Astrocyte of the spinal cord (primary cell): Measurements from ENCODE around the gene OPHN1.
"Not testable (repeated sequence)": the region's sequence is repeated elsewhere in the genome, so short reads cannot be mapped to it uniquely, and the experiment has no call there.

Experiments
- DNase-seq: peaks from one replicate; pipeline ENCODE4 v3.0.0; 2011; ENCODE audit warnings: low read depth, low spot score
- H3K4me3 ChIP-seq: 2 replicates; pipeline ENCODE4 v1.5.1; 2011; ENCODE audit warnings: low read depth, mild to moderate bottlenecking, low read length, moderate library complexity
- CTCF ChIP-seq: IDR thresholded peaks from 2 replicates; pipeline ENCODE4 v1.5.1; 2012; ENCODE audit warnings: low read depth, mild to moderate bottlenecking, low read length, inconsistent platforms
- in situ Hi-C: cut with HindIII; loops from 2 replicates; pipeline ENCODE4 v1.10.0; 2017; ENCODE audit warnings: low sequenced_read_pairs

OPHN1 gene

GRCh38 chrX:68355629-68355920 is 77.7 kb downstream of the OPHN1 start:
- DNase-seq = no peak
- in situ Hi-C loops = no loop called here
- no peak overlapping the region for H3K4me3 ChIP-seq
- no peak for TF ChIP-seq CTCF

- DNase-seq = peak; percentile 8
- TF ChIP-seq CTCF = no peak
- in situ Hi-C loops = no loop called here
- no peak overlapping the region for H3K4me3 ChIP-seq
These were observed 78.2 kb downstream of the OPHN1 start for GRCh38 chrX:68354879-68355628.

- DNase-seq = no peak
- no peak overlapping the region for H3K4me3 ChIP-seq
- in situ Hi-C loops = no loop called here
- no peak for TF ChIP-seq CTCF
These were observed 88.3 kb downstream of the OPHN1 start for GRCh38 chrX:68345025-68345424.

- no peak for TF ChIP-seq CTCF
- in situ Hi-C loops = no loop called here
- DNase-seq = no peak
- no peak overlapping the region for H3K4me3 ChIP-seq
These were observed 89.7 kb downstream of the OPHN1 start for GRCh38 chrX:68343551-68343950.

- peak; percentile 13 for DNase-seq
- no peak for TF ChIP-seq CTCF
- in situ Hi-C loops = no loop called here
- no peak overlapping the region for H3K4me3 ChIP-seq
These were observed 101.0 kb downstream of the OPHN1 start for GRCh38 chrX:68332201-68332731.

- H3K4me3 ChIP-seq, in situ Hi-C loops, DNase-seq: not testable (repeated sequence)
These were observed 106.5 kb downstream of the OPHN1 start for GRCh38 chrX:68326841-68327240.

GRCh38 chrX:68307769-68308168 is 125.5 kb downstream of the OPHN1 start:
- no peak overlapping the region for H3K4me3 ChIP-seq
- TF ChIP-seq CTCF = no peak
- DNase-seq = peak; percentile 84
- in situ Hi-C loops = no loop called here
